Transverse colon (tissue), 4 donors: ENCODE results near the gene DDX19B. TPM values are rescaled to one million over a fixed set of nuclear protein-coding genes. Genes with fewer than 3 reads are reported as not detected.
"Not testable (repeated sequence)": the region's sequence is repeated elsewhere in the genome, so short reads cannot be mapped to it uniquely, and the experiment has no call there.

Experiments
- DNase-seq: peaks from one replicate; pipeline ENCODE4 v3.0.0-alpha.2; 2019
- H3K27ac ChIP-seq, 4 donors: fragments of 200-600 bp; sonication (generic); 2 replicates each; pipeline ENCODE4 v1.5.1; 2016 to 2018; ENCODE audit warnings: inconsistent platforms in 4 of 4
- H3K27me3 ChIP-seq: fragments of 200-600 bp; sonication (generic); 2 replicates; pipeline ENCODE4 v1.5.1; 2017; ENCODE audit warnings: inconsistent platforms
- H3K36me3 ChIP-seq, 4 donors: fragments of 200-600 bp; sonication (generic); 2 replicates each; pipeline ENCODE4 v1.5.1; 2017 to 2019; ENCODE audit warnings: inconsistent platforms in 4 of 4
- H3K4me1 ChIP-seq, 4 donors: fragments of 200-600 bp; sonication (generic); 2 replicates each; pipeline ENCODE4 v1.5.1; 2017 to 2020; ENCODE audit warnings: inconsistent platforms in 4 of 4
- H3K4me3 ChIP-seq, 4 donors: fragments of 200-600 bp; sonication (generic); 1 replicate in 1 of 4; 2 replicates in 3 of 4; pipeline versions ENCODE4 v1.5.1 to v1.6.1; 2017 to 2019; ENCODE audit warnings: inconsistent platforms in 4 of 4
- H3K9me3 ChIP-seq, 2 donors: fragments of 200-600 bp; sonication (generic); 2 replicates each; pipeline ENCODE4 v1.5.1; 2017 to 2019; ENCODE audit warnings: inconsistent platforms in 2 of 2
- EP300 ChIP-seq: sonication (generic); formaldehyde crosslinking; IDR thresholded peaks from one replicate; pipeline ENCODE4 v1.6.1; 2017; ENCODE audit warnings: antibody characterized with exemption, low read depth
- POLR2A ChIP-seq: fragments of 450-650 bp; IDR thresholded peaks from one replicate; pipeline ENCODE4 v1.6.1; 2016; ENCODE audit warnings: antibody characterized with exemption, mild to moderate bottlenecking, moderate library complexity
- POLR2AphosphoS5 ChIP-seq, 3 donors: sonication (generic); formaldehyde crosslinking; IDR thresholded peaks; one replicate each; pipeline ENCODE4 v1.6.1; 2016; ENCODE audit warnings: antibody characterized with exemption in 3 of 3
- WGBS, 2 donors: methylation state at CpG; one replicate each; pipeline ENCODE4 v1.1.5; 2018; ENCODE audit warnings: low coverage in 1 of 2; 5-methylcytosine and 5-hydroxymethylcytosine counted together
- in situ Hi-C, 4 donors: fragments of 200-750 bp; cut with MboI; loops; one replicate each; pipeline versions ENCODE4 v1.15.0 to v1.15.1; 2017; ENCODE audit warnings: low sequenced_read_pairs in 3 of 4, low pct_ligation_motif_present in 1 of 4, low pct_unique_long_range_greater_than_20kb in 1 of 4
- intact Hi-C: fragments of 100-400 bp; cut with DNase I; formaldehyde crosslinking; loops from one replicate; pipeline ENCODE4 v1.15.1; 2023; ENCODE audit warnings: low total_unique reads
- total RNA-seq, 4 donors: library from RNA; depleted of rRNA; stranded (reverse); fragments of >200 nt; gene quantifications; one replicate each; pipeline ENCODE4 v1.1.0, GENCODE V29; 2016
- TF ChIP-seq, protein P1 (sequence below), 5 experiments: fragments of 200-600 bp in 3 of 5; fragments of 450-650 bp in 2 of 5; sonication (generic) in 3 of 5; IDR thresholded peaks; 1 replicate in 2 of 5; 2 replicates in 3 of 5; pipeline ENCODE4 v1.5.1; 2016 to 2017; ENCODE audit warnings: antibody characterized with exemption in 5 of 5, inconsistent platforms in 3 of 5, mild to moderate bottlenecking in 2 of 5, moderate library complexity in 1 of 5

DDX19B gene
- total RNA-seq, 4 donors from 2014 or later, result 10.5 to 33.7 (median 22.6) TPM

- TF ChIP-seq, protein P1, sequence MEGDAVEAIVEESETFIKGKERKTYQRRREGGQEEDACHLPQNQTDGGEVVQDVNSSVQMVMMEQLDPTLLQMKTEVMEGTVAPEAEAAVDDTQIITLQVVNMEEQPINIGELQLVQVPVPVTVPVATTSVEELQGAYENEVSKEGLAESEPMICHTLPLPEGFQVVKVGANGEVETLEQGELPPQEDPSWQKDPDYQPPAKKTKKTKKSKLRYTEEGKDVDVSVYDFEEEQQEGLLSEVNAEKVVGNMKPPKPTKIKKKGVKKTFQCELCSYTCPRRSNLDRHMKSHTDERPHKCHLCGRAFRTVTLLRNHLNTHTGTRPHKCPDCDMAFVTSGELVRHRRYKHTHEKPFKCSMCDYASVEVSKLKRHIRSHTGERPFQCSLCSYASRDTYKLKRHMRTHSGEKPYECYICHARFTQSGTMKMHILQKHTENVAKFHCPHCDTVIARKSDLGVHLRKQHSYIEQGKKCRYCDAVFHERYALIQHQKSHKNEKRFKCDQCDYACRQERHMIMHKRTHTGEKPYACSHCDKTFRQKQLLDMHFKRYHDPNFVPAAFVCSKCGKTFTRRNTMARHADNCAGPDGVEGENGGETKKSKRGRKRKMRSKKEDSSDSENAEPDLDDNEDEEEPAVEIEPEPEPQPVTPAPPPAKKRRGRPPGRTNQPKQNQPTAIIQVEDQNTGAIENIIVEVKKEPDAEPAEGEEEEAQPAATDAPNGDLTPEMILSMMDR (IDR thresholded peaks at IDR 0.05), result no peak
- TF ChIP-seq POLR2A, result no peak
- no peak for TF ChIP-seq EP300
- no peak for TF ChIP-seq POLR2AphosphoS5 (IDR thresholded peaks at IDR 0.05)
- intact Hi-C loops, result no loop called here
- Histone ChIP-seq H3K36me3 (peaks cover 0 to 44% (median 20%) of the 10 kb centered on the region in 4 donors), H3K27me3 (no peaks in the 10 kb centered on the region), H3K4me3 (no peak overlapping the region), H3K27ac (no peak overlapping the region), H3K9me3 (no peaks in the 10 kb centered on the region), H3K4me1 (no peaks in the 10 kb centered on the region)
- WGBS, 2 donors, result 100% methylated on average over 1 of the region's 1 CpG; no CpG with 5 or more reads in 1 of the 2 donors
- DNase-seq, result no peak
- in situ Hi-C loops, result no loop called here
These were observed 32.1 kb downstream of the DDX19B start for GRCh38 chr16:70331091-70331490.

- Histone ChIP-seq H3K27ac (no peak overlapping the region), H3K27me3 (no peaks in the 10 kb centered on the region), H3K4me3 (no peak overlapping the region), H3K4me1 (no peaks in the 10 kb centered on the region), H3K36me3 (peaks cover 0 to 44% (median 19%) of the 10 kb centered on the region in 4 donors), H3K9me3 (no peaks in the 10 kb centered on the region)
- in situ Hi-C loops (no loop called here), intact Hi-C loops (no loop called here)
- DNase-seq, result no peak
- TF ChIP-seq, protein P1 (IDR thresholded peaks at IDR 0.05), result peak; percentile 29 to 37 (median 32)
- no peak for TF ChIP-seq POLR2A
- WGBS, 2 donors, result 59 to 72% methylated on average over 3 to 9 of the region's 9 CpGs
These were observed 32.8 kb downstream of the DDX19B start for GRCh38 chr16:70331588-70332358.

DNA sequence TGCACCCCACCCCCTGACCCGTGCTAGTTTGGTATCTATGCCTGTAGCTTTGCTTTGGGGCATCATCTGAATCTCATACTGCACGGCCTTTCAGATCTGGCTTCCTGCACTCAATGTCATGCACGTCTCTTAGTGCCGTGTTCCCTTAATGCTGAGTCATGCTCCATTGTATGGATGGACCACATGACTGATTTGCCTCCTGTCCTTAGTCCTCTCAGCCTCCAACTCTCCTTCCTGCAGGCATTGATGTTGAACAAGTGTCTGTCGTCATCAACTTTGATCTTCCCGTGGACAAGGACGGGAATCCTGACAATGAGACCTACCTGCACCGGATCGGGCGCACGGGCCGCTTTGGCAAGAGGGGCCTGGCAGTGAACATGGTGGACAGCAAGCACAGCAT is 33.7 kb downstream of the DDX19B start:
- H3K27me3 ChIP-seq, H3K4me3 ChIP-seq, intact Hi-C loops, DNase-seq, H3K9me3 ChIP-seq, in situ Hi-C loops, H3K4me1 ChIP-seq, H3K27ac ChIP-seq: not testable (repeated sequence)
- 40 to 86% methylated on average over 1 to 7 of the region's 12 CpGs for WGBS, 2 donors
- H3K36me3 ChIP-seq, result peaks cover 0 to 38% (median 14%) of the 10 kb centered on the region in 4 donors

DNA sequence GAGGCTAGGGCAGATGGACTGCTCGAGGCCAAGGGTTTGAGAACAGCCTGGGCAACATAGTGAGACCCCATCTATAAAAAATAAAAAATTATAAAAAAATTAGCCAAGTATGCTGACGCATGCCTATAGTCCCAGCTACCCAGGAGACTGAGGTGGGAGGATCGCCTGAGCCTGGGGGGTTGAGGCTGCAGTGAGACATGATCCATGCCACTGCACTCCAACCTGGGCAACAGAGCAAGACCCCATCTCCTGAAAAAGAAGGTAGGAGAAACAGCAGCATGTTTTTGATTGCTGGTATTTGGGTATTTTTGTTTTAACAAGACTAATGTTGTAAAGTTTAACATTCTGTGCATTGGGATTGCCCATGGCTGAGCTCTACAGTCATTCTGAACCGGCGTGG is 38.8 kb downstream of the DDX19B start:
- DNase-seq, result no peak
- no peak for TF ChIP-seq EP300
- TF ChIP-seq, protein P1 (IDR thresholded peaks at IDR 0.05), result no peak
- no peak for TF ChIP-seq POLR2A
- TF ChIP-seq POLR2AphosphoS5 (IDR thresholded peaks at IDR 0.05), result no peak
- in situ Hi-C loops (no loop called here), intact Hi-C loops (no loop called here)
- Histone ChIP-seq H3K27me3 (no peaks in the 10 kb centered on the region), H3K4me1 (no peaks in the 10 kb centered on the region), H3K36me3 (peaks cover 0 to 22% (median 6%) of the 10 kb centered on the region in 4 donors), H3K27ac (no peak overlapping the region), H3K4me3 (no peak overlapping the region), H3K9me3 (no peaks in the 10 kb centered on the region)
- 98 to 100% methylated on average over 5 of the region's 5 CpGs for WGBS, 2 donors

DNA sequence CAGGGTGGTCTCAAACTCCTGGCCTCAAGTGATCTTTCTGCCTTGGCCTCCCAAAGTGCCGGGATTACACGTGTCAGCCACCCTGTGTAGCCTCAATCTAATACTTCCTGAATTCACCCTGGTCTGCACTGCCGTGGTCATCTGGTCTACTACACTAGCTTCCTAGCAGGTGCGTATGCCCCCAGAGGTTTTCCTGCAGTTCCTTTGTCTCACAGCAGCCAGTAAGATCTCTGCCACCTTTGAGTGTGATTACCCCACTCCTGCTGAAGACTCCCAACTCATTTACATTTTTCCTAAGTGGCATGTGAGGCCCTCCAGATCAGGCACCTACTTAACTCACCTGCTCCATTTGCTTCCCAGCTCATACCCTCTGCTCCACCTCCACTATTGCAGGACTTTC is 42.6 kb downstream of the DDX19B start:
- WGBS, 2 donors, result 77% methylated on average over 4 of the region's 4 CpGs; no CpG with 5 or more reads in 1 of the 2 donors
- in situ Hi-C loops, result no loop called here
- TF ChIP-seq POLR2AphosphoS5 (IDR thresholded peaks at IDR 0.05) (no peak), POLR2A (no peak), EP300 (no peak)
- TF ChIP-seq, protein P1 (IDR thresholded peaks at IDR 0.05), result no peak

More for the DNA sequence above, 42.6 kb downstream of the DDX19B start:
- no peak overlapping the region for H3K4me3 ChIP-seq
- no peak for DNase-seq
- no peak overlapping the region for H3K27ac ChIP-seq
- H3K4me1 ChIP-seq, result peaks cover 4 to 11% (median 6%) of the 10 kb centered on the region in 4 donors
- H3K9me3 ChIP-seq, result no peaks in the 10 kb centered on the region
- no peaks in the 10 kb centered on the region for H3K36me3 ChIP-seq
- intact Hi-C loops, result no loop called here
- H3K27me3 ChIP-seq, result no peaks in the 10 kb centered on the region
